Measurements from ENCODE around the gene KCNMA1.

GRCh38 chr10:77388571-77389100, 249.0 kb downstream of the KCNMA1 start:
- TF ChIP-seq TEAD4 (IDR thresholded peaks at IDR 0.05) (no peak), YY1 (IDR thresholded peaks at IDR 0.05; ENCODE audit: low read depth) (no peak), TCF12 (IDR thresholded peaks at IDR 0.05; ENCODE audit: low read depth) (no peak), CEBPB (IDR thresholded peaks at IDR 0.05) (no peak), EP300 (IDR thresholded peaks at IDR 0.05; ENCODE audit: borderline replicate concordance) (no peak), EGR1 (IDR thresholded peaks at IDR 0.05) (no peak), FOXM1 (IDR thresholded peaks at IDR 0.05; ENCODE audit: borderline replicate concordance, low read depth) (no peak), USF1 (IDR thresholded peaks at IDR 0.05) (no peak)
- TF ChIP-seq, protein P1, sequence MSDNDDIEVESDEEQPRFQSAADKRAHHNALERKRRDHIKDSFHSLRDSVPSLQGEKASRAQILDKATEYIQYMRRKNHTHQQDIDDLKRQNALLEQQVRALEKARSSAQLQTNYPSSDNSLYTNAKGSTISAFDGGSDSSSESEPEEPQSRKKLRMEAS (IDR thresholded peaks at IDR 0.05) = no peak
- TF ChIP-seq, protein P2, sequence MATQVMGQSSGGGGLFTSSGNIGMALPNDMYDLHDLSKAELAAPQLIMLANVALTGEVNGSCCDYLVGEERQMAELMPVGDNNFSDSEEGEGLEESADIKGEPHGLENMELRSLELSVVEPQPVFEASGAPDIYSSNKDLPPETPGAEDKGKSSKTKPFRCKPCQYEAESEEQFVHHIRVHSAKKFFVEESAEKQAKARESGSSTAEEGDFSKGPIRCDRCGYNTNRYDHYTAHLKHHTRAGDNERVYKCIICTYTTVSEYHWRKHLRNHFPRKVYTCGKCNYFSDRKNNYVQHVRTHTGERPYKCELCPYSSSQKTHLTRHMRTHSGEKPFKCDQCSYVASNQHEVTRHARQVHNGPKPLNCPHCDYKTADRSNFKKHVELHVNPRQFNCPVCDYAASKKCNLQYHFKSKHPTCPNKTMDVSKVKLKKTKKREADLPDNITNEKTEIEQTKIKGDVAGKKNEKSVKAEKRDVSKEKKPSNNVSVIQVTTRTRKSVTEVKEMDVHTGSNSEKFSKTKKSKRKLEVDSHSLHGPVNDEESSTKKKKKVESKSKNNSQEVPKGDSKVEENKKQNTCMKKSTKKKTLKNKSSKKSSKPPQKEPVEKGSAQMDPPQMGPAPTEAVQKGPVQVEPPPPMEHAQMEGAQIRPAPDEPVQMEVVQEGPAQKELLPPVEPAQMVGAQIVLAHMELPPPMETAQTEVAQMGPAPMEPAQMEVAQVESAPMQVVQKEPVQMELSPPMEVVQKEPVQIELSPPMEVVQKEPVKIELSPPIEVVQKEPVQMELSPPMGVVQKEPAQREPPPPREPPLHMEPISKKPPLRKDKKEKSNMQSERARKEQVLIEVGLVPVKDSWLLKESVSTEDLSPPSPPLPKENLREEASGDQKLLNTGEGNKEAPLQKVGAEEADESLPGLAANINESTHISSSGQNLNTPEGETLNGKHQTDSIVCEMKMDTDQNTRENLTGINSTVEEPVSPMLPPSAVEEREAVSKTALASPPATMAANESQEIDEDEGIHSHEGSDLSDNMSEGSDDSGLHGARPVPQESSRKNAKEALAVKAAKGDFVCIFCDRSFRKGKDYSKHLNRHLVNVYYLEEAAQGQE (IDR thresholded peaks at IDR 0.05; ENCODE audit: low read depth) = no peak

Data from Ishikawa (cell line).